ENCODE data around the gene PPEF1. TPM values are rescaled to one million over a fixed set of nuclear protein-coding genes. Genes with fewer than 3 reads are reported as not detected.
"Not testable (repeated sequence)": the region's sequence is repeated elsewhere in the genome, so short reads cannot be mapped to it uniquely, and the experiment has no call there.

PPEF1 gene
- total RNA-seq, 1 donor from 2014 or later: 0.26 TPM

GRCh38 chrX:18757956-18758932 is 50.8 kb downstream of the PPEF1 start:
- no peak overlapping the region for H3K9ac ChIP-seq
- Mint-ChIP-seq H3K4me3 (no peak overlapping the region), H3K4me1 (peaks cover 13% of the 10 kb centered on the region), H3K27me3 (ENCODE audit: insufficient read depth, low read depth) (no peaks in the 10 kb centered on the region), H3K36me3 (no peaks in the 10 kb centered on the region), H3K27ac (no peak overlapping the region), H3K9me3 (peaks cover 5% of the 10 kb centered on the region)
- no peak overlapping the region for H3K4me3 ChIP-seq
- H3K27ac ChIP-seq: no peak overlapping the region
- TF ChIP-seq CTCF (IDR thresholded peaks at IDR 0.05) (no peak), EZH2 (IDR thresholded peaks at IDR 0.05) (no peak), EZH2phosphoT487 (IDR thresholded peaks at IDR 0.05) (no peak)
- no peak overlapping the region for H3K4me2 ChIP-seq
- H2AFZ ChIP-seq (replicated peaks): no peak overlapping the region
- DNase-seq (ENCODE audit: low spot score): peak; percentile 4
- no peaks in the 10 kb centered on the region for H3K9me3 ChIP-seq (ENCODE audit: low read depth)
- no peaks in the 10 kb centered on the region for H3K27me3 ChIP-seq
- H3K79me2 ChIP-seq (ENCODE audit: low read depth): no peaks in the 10 kb centered on the region
- no peaks in the 10 kb centered on the region for H3K36me3 ChIP-seq
- H4K20me1 ChIP-seq (ENCODE audit: low read depth): no peaks in the 10 kb centered on the region
- H3K4me1 ChIP-seq: peaks cover under 1% of the 10 kb centered on the region
- peaks cover 4% of the 10 kb centered on the region for H3F3A ChIP-seq (ENCODE audit: low read depth)

DNA sequence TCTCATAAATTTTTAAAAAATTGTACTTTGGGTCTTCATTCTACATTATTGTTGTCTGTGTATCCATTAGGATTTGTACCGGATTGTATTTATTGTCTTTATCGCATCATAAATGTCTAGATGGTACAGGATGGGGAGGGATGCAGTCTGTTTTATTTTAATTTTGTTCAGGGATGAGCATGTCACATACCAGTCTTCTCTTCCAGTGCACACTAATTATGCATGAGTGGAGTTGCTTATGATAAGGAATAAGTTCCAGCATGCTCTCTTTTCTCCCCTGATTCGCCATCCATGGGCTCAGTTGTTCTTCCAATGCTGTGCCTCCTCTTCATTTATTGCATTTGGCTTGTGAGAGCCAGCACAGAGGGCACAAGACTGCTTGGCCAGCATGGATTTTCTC is 54.3 kb downstream of the PPEF1 start:
- Histone ChIP-seq H3K4me2 (no peak overlapping the region), H2AFZ (replicated peaks) (no peak overlapping the region), H3K9ac (no peak overlapping the region), H3K4me1 (peaks cover 3% of the 10 kb centered on the region), H3K4me3 (no peak overlapping the region), H3F3A (ENCODE audit: low read depth) (peaks cover 7% of the 10 kb centered on the region), H4K20me1 (ENCODE audit: low read depth) (no peaks in the 10 kb centered on the region), H3K27ac (no peak overlapping the region), H3K9me3 (ENCODE audit: low read depth) (no peaks in the 10 kb centered on the region), H3K27me3 (no peaks in the 10 kb centered on the region), H3K79me2 (ENCODE audit: low read depth) (no peaks in the 10 kb centered on the region), H3K36me3 (no peaks in the 10 kb centered on the region)
- H3K27ac Mint-ChIP-seq: no peak overlapping the region
- H3K27me3 Mint-ChIP-seq (ENCODE audit: insufficient read depth, low read depth): no peaks in the 10 kb centered on the region
- H3K4me1 Mint-ChIP-seq: peaks cover 15% of the 10 kb centered on the region
- no peak overlapping the region for H3K4me3 Mint-ChIP-seq
- no peak for TF ChIP-seq CTCF (IDR thresholded peaks at IDR 0.05)
- TF ChIP-seq EZH2phosphoT487 (IDR thresholded peaks at IDR 0.05): no peak
- TF ChIP-seq EZH2 (IDR thresholded peaks at IDR 0.05): no peak
- no peak for DNase-seq (ENCODE audit: low spot score)
- peaks cover 3% of the 10 kb centered on the region for H3K9me3 Mint-ChIP-seq
- H3K36me3 Mint-ChIP-seq: no peaks in the 10 kb centered on the region

GRCh38 chrX:18763106-18763505 is 55.7 kb downstream of the PPEF1 start:
- H3K36me3 Mint-ChIP-seq; H3F3A ChIP-seq (ENCODE audit: low read depth); H2AFZ ChIP-seq (replicated peaks); H3K27me3 Mint-ChIP-seq (ENCODE audit: insufficient read depth, low read depth); H4K20me1 ChIP-seq (ENCODE audit: low read depth); H3K79me2 ChIP-seq (ENCODE audit: low read depth); H3K27me3 ChIP-seq; H3K9me3 ChIP-seq (ENCODE audit: low read depth); H3K36me3 ChIP-seq; H3K9ac ChIP-seq; H3K4me3 Mint-ChIP-seq; H3K4me3 ChIP-seq; DNase-seq (ENCODE audit: low spot score); H3K9me3 Mint-ChIP-seq; H3K27ac ChIP-seq; H3K4me1 ChIP-seq; H3K27ac Mint-ChIP-seq; H3K4me2 ChIP-seq: not testable (repeated sequence)
- peaks cover 11% of the 10 kb centered on the region for H3K4me1 Mint-ChIP-seq

GRCh38 chrX:18769364-18769763 is 61.9 kb downstream of the PPEF1 start:
- Histone ChIP-seq H3K9ac (no peak overlapping the region), H3K4me2 (no peak overlapping the region), H3K27ac (no peak overlapping the region), H3K4me1 (peaks cover 5% of the 10 kb centered on the region), H3K4me3 (no peak overlapping the region), H3K79me2 (ENCODE audit: low read depth) (no peaks in the 10 kb centered on the region), H3K36me3 (no peaks in the 10 kb centered on the region), H4K20me1 (ENCODE audit: low read depth) (no peaks in the 10 kb centered on the region), H3K9me3 (ENCODE audit: low read depth) (no peaks in the 10 kb centered on the region), H3F3A (ENCODE audit: low read depth) (no peaks in the 10 kb centered on the region), H3K27me3 (no peaks in the 10 kb centered on the region), H2AFZ (replicated peaks) (no peak overlapping the region)
- no peak for TF ChIP-seq CTCF (IDR thresholded peaks at IDR 0.05)
- no peak for TF ChIP-seq EZH2phosphoT487 (IDR thresholded peaks at IDR 0.05)
- no peak for TF ChIP-seq EZH2 (IDR thresholded peaks at IDR 0.05)
- Mint-ChIP-seq H3K4me1 (no peaks in the 10 kb centered on the region), H3K4me3 (no peak overlapping the region), H3K27ac (no peak overlapping the region), H3K27me3 (ENCODE audit: insufficient read depth, low read depth) (no peaks in the 10 kb centered on the region), H3K9me3 (peaks cover 3% of the 10 kb centered on the region), H3K36me3 (no peaks in the 10 kb centered on the region)
- no peak for DNase-seq (ENCODE audit: low spot score)

All from neural progenitor cell (in vitro differentiated cells).